ENCODE measurements around the gene CEP295NL.
"Not testable (repeated sequence)": the region's sequence is repeated elsewhere in the genome, so short reads cannot be mapped to it uniquely, and the experiment has no call there.

The CEP295NL gene

DNA sequence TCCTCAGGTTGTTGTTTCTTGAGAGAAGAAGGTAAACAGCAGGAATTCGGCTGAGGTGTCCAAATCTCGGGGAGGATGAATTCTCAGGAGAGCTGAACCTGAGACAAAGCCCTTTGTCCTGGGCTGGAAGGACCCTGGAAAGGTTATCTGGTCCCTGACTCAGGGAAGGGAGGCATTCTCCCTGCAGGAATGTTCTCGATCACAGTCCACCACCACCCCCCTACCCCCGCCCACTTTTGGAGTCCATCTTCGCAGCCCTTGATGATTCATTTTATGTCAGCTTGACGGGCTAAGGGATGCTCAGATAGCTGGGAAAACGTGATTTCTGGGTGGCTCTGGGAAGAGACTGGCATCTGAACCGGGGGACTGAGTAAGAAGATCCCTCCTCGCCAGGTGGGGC, 1.4 kb upstream of the CEP295NL start:
- TF ChIP-seq, protein P1, sequence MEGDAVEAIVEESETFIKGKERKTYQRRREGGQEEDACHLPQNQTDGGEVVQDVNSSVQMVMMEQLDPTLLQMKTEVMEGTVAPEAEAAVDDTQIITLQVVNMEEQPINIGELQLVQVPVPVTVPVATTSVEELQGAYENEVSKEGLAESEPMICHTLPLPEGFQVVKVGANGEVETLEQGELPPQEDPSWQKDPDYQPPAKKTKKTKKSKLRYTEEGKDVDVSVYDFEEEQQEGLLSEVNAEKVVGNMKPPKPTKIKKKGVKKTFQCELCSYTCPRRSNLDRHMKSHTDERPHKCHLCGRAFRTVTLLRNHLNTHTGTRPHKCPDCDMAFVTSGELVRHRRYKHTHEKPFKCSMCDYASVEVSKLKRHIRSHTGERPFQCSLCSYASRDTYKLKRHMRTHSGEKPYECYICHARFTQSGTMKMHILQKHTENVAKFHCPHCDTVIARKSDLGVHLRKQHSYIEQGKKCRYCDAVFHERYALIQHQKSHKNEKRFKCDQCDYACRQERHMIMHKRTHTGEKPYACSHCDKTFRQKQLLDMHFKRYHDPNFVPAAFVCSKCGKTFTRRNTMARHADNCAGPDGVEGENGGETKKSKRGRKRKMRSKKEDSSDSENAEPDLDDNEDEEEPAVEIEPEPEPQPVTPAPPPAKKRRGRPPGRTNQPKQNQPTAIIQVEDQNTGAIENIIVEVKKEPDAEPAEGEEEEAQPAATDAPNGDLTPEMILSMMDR (IDR thresholded peaks at IDR 0.05; ENCODE audit: low read depth, low read length, missing control alignments): no peak
- Histone ChIP-seq H3K27ac (no peak overlapping the region), H3K4me3 (ENCODE audit: low read depth, low read length) (no peak overlapping the region), H3K36me3 (replicated peaks) (peaks cover 24% of the 10 kb centered on the region), H3K27me3 (replicated peaks) (no peaks in the 10 kb centered on the region)
- in situ Hi-C loops (cut with HindIII; ENCODE audit: low pct_ligation_motif_present, low sequenced_read_pairs): no loop called here
- no peak for DNase-seq

DNA sequence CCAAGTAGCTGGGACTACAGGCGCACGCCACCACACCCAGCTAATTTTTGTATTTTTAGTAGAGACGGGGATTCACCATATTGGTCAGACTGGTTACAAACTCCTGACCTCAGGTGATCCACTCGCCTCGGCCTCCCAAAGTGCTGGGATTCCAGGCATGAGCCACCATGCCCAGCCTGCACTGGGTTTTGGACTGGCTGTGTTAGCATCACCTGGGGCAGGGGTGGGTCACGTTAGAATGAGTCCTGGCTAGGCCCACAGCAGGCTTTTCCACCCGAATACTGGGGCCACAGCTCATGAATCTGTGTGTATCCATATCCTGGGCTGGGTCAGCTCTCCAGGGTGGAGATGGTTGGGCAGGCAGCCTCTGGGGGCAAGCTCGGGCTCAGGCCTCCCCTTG, 770 bp downstream of the CEP295NL start:
- DNase-seq; H3K27me3 ChIP-seq (replicated peaks); in situ Hi-C loops (cut with HindIII; ENCODE audit: low pct_ligation_motif_present, low sequenced_read_pairs); H3K27ac ChIP-seq; H3K4me3 ChIP-seq (ENCODE audit: low read depth, low read length): not testable (repeated sequence)
- peaks cover 33% of the 10 kb centered on the region for H3K36me3 ChIP-seq (replicated peaks)

DNA sequence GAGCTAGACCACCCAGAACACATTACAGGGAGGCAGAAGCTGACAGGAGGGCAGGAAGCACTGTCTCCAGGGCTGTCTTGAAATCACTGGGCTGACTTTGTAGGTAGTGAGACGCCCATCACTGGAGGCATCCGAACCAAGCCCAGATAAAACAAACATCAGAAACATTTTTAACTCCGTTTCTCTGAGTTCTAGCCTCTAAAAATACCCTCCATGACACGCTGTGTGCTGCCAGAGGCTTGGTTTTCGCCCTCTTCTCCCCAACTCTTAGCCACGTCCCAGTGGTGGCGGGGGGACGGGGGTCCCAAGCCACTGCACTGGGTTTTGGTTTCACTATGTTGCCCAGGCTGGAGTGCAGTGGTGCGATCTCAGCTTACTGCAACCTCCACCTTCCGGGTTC, 1.2 kb downstream of the CEP295NL start:
- Histone ChIP-seq H3K27ac (no peak overlapping the region), H3K27me3 (replicated peaks) (no peaks in the 10 kb centered on the region), H3K4me3 (ENCODE audit: low read depth, low read length) (no peak overlapping the region), H3K36me3 (replicated peaks) (peaks cover 33% of the 10 kb centered on the region)
- in situ Hi-C loops (cut with HindIII; ENCODE audit: low pct_ligation_motif_present, low sequenced_read_pairs): no loop called here
- DNase-seq: no peak
- TF ChIP-seq, protein P1 (IDR thresholded peaks at IDR 0.05; ENCODE audit: low read depth, low read length, missing control alignments): no peak

DNA sequence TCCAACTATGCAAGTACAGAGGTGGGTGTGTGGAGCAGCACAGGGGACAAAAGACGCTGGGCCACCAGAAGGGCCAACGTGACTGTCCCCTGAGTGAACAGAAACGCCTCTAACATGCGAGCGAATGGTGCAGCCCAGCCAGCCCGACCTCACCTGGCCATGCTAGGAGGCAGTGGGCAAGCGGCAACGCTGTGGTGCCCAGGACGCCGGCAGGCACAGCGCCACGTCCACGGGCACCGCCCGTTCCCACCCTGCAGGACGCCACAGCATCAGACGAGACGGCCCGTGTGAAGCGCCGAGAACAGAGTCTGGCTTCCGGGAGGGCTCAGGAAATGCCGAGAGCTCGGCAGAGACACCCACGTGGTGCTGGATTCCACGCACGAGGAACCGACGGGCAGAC, 2.2 kb downstream of the CEP295NL start:
- no peak overlapping the region for H3K4me3 ChIP-seq (ENCODE audit: low read depth, low read length)
- no peak for DNase-seq
- peaks cover 33% of the 10 kb centered on the region for H3K36me3 ChIP-seq (replicated peaks)
- H3K27me3 ChIP-seq (replicated peaks): no peaks in the 10 kb centered on the region
- no peak overlapping the region for H3K27ac ChIP-seq
- TF ChIP-seq, protein P1 (IDR thresholded peaks at IDR 0.05; ENCODE audit: low read depth, low read length, missing control alignments): no peak
- in situ Hi-C loops (cut with HindIII; ENCODE audit: low pct_ligation_motif_present, low sequenced_read_pairs): no loop called here

DNA sequence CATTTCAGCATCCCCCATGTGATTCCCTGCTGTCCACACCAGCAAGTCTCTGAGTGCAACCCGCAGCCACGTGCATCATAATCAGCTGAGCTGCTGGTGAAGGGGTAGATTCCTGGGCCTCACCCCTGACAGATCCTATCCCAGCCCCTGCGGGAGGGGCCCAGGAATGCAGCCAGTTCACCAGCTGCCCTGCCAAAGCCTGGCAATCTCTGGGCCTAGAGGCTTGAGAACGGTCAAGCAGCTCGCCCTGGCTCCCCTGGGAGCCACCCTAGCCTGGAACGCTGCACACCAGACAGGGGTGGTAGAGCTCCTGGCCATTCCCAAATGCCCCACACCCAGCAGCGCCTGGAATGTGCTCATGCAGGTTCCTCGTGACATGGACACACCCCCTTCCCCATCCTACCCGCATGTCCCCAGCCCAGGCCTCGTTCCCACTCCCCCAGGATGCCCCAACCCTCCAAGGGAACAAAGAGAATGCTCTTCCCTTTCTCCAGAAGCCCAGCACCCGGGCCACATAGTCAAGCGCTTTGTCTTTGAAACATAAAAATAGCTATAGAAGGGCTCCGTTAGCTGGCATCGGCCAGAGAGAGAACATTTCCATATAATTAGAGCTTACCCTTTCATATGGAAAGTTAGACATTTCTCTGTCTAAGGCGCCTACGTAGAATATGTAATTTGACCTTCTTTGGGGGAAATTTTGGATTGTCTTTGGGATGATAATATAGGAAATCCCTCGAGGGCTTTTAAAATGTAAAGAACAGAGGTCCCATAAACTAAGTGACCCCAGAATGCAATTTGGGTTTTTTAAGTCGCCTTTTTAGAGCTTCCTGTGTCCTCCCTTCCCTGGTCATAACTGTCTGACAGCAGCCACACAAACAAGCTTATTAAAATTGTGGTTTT, 3.4 kb downstream of the CEP295NL start:
- TF ChIP-seq, protein P1 (IDR thresholded peaks at IDR 0.05; ENCODE audit: low read depth, low read length, missing control alignments): no peak
- H3K27me3 ChIP-seq (replicated peaks): no peaks in the 10 kb centered on the region
- in situ Hi-C loops (cut with HindIII; ENCODE audit: low pct_ligation_motif_present, low sequenced_read_pairs): no loop called here
- no peak overlapping the region for H3K4me3 ChIP-seq (ENCODE audit: low read depth, low read length)
- no peak overlapping the region for H3K27ac ChIP-seq
- DNase-seq: no peak
- H3K36me3 ChIP-seq (replicated peaks): peaks cover 33% of the 10 kb centered on the region

DNA sequence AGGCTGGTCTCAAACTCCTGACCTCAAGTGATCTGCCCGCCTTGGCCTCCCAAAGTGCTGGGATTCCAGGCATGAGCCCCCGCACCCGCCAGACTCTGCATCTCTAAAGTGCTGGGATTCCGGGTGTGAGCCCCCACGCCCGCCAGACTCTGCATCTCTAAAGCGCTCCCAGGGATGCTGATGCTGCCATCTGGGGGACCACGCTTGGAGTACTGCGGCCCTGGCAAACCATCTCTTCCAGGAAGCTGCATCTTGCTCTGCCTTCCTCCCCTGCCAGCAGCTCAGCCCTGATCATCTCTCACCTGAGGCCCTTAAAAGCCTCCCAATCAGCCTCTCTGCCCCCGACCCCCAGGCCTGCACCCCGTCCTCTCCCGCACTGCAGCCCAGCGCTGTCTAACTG, 4.1 kb downstream of the CEP295NL start:
- in situ Hi-C loops (cut with HindIII; ENCODE audit: low pct_ligation_motif_present, low sequenced_read_pairs): no loop called here
- H3K27ac ChIP-seq: no peak overlapping the region

More for the DNA sequence above, 4.1 kb downstream of the CEP295NL start:
- TF ChIP-seq, protein P1 (IDR thresholded peaks at IDR 0.05; ENCODE audit: low read depth, low read length, missing control alignments): no peak
- H3K4me3 ChIP-seq (ENCODE audit: low read depth, low read length): no peak overlapping the region
- peaks cover 31% of the 10 kb centered on the region for H3K36me3 ChIP-seq (replicated peaks)
- no peaks in the 10 kb centered on the region for H3K27me3 ChIP-seq (replicated peaks)
- no peak for DNase-seq

Data from brain microvascular endothelial cell (primary cell).